ENCODE measurements around the gene COL6A3. TPM values are rescaled to one million over a fixed set of nuclear protein-coding genes. Genes with fewer than 3 reads are reported as not detected.

Gene COL6A3
- total RNA-seq, 1 donor from 2014 or later: 57.1 TPM

DNA sequence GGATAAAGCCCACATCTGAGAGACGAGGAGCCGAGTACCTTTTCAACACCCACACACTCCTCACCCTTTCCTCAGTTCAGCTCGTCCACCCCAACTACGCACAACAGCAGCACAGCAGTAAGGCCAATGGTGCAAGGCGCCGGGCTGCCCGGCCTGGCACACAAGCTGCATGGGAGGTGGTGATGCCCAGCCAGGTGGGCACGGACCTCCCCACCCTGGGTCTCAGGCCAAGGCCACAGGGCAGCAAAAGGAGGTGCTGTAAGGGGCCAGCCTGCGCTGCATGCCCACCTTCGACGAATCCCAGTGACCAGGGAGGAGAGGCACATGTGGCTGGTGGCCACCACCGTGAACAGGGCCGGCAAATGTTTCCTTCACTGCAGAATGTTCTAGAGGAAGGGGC, 36.6 kb upstream of the COL6A3 start:
- intact Hi-C loops (cut with micrococcal nuclease): no loop called here
- Histone ChIP-seq H3K4me1 (peaks cover 60% of the 10 kb centered on the region), H3K4me3 (no peak overlapping the region), H3K27me3 (ENCODE audit: low read depth) (peaks cover 8% of the 10 kb centered on the region), H3K9me3 (replicated peaks) (no peaks in the 10 kb centered on the region), H3K36me3 (no peaks in the 10 kb centered on the region), H3K27ac (replicated peaks) (peak overlapping the region; percentile 90)
- TF ChIP-seq, protein P1, sequence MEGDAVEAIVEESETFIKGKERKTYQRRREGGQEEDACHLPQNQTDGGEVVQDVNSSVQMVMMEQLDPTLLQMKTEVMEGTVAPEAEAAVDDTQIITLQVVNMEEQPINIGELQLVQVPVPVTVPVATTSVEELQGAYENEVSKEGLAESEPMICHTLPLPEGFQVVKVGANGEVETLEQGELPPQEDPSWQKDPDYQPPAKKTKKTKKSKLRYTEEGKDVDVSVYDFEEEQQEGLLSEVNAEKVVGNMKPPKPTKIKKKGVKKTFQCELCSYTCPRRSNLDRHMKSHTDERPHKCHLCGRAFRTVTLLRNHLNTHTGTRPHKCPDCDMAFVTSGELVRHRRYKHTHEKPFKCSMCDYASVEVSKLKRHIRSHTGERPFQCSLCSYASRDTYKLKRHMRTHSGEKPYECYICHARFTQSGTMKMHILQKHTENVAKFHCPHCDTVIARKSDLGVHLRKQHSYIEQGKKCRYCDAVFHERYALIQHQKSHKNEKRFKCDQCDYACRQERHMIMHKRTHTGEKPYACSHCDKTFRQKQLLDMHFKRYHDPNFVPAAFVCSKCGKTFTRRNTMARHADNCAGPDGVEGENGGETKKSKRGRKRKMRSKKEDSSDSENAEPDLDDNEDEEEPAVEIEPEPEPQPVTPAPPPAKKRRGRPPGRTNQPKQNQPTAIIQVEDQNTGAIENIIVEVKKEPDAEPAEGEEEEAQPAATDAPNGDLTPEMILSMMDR (IDR thresholded peaks at IDR 0.05; ENCODE audit: borderline replicate concordance): no peak
- no peak for DNase-seq

DNA sequence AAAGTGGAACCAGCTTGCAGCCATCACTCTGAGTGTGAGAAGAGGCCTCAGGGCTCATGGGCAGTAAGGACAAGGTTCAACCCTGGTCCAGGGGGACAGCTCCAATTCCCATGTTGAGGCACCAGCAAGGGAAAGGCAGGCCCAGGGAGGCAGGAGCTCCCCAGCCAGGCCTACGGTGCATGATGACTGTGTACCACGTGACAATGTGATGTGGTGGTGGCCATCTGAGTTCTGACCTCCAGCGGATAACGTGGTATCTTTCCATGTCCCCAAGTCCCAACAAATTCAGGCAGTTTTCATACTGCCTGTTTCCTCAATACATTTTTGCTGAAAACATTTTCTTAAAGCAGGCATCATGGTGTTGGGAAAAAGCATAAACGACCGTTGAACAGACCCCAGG, 36.1 kb upstream of the COL6A3 start:
- TF ChIP-seq, protein P1 (IDR thresholded peaks at IDR 0.05; ENCODE audit: borderline replicate concordance): no peak
- H3K9me3 ChIP-seq (replicated peaks): no peaks in the 10 kb centered on the region
- peak overlapping the region; percentile 90 for H3K27ac ChIP-seq (replicated peaks)
- H3K27me3 ChIP-seq (ENCODE audit: low read depth): peaks cover 8% of the 10 kb centered on the region
- intact Hi-C loops (cut with micrococcal nuclease): no loop called here
- H3K36me3 ChIP-seq: no peaks in the 10 kb centered on the region
- H3K4me1 ChIP-seq: peaks cover 57% of the 10 kb centered on the region
- no peak overlapping the region for H3K4me3 ChIP-seq
- no peak for DNase-seq

GRCh38 chr2:237449193-237449881, 35.4 kb upstream of the COL6A3 start:
- TF ChIP-seq, protein P1 (IDR thresholded peaks at IDR 0.05; ENCODE audit: borderline replicate concordance): no peak

DNA sequence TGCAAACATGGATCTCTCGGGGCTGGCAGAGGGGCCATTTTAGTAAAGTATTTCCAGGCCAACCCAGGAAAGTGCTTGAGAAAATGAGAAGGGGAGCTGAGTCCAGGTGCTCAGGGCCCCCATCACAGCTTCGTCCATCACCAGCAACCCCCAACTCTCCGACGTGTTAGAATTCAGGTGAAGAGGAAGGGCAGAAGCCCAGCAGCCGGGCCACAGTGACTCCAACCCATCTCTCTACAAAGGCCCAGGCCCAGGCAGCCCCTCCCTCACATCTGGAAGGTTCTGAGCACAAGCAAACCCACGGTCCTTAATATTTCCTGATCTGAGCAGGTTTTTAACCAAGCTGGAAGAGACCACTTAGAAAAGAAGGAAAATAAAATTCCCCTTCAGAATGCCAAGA, 34.7 kb upstream of the COL6A3 start:
- Histone ChIP-seq H3K9me3 (replicated peaks) (no peaks in the 10 kb centered on the region), H3K4me1 (peaks cover 55% of the 10 kb centered on the region), H3K27me3 (ENCODE audit: low read depth) (peaks cover 13% of the 10 kb centered on the region), H3K36me3 (no peaks in the 10 kb centered on the region), H3K27ac (replicated peaks) (peak overlapping the region; percentile 90), H3K4me3 (no peak overlapping the region)
- DNase-seq: no peak
- TF ChIP-seq, protein P1 (IDR thresholded peaks at IDR 0.05; ENCODE audit: borderline replicate concordance): no peak
- intact Hi-C loops (cut with micrococcal nuclease): no loop called here

More at GRCh38 chr2:237449193-237449881, 35.4 kb upstream of the COL6A3 start:
- Histone ChIP-seq H3K4me1 (peaks cover 57% of the 10 kb centered on the region), H3K4me3 (peak overlapping the region; percentile 34), H3K27ac (replicated peaks) (peak overlapping the region; percentile 90), H3K9me3 (replicated peaks) (no peaks in the 10 kb centered on the region), H3K36me3 (no peaks in the 10 kb centered on the region), H3K27me3 (ENCODE audit: low read depth) (peaks cover 11% of the 10 kb centered on the region)
- DNase-seq: peak; percentile 72
- intact Hi-C loops (cut with micrococcal nuclease): no loop called here

- TF ChIP-seq, protein P1 (IDR thresholded peaks at IDR 0.05; ENCODE audit: borderline replicate concordance): no peak
- Histone ChIP-seq H3K9me3 (replicated peaks) (no peaks in the 10 kb centered on the region), H3K4me3 (no peak overlapping the region), H3K36me3 (no peaks in the 10 kb centered on the region), H3K27ac (replicated peaks) (peak overlapping the region; percentile 90), H3K27me3 (ENCODE audit: low read depth) (peaks cover 13% of the 10 kb centered on the region), H3K4me1 (peaks cover 52% of the 10 kb centered on the region)
- DNase-seq: no peak
- intact Hi-C loops (cut with micrococcal nuclease): no loop called here
These were observed 34.2 kb upstream of the COL6A3 start for GRCh38 chr2:237448171-237448570.

Data from left ventricle myocardium inferior (tissue), 1 donor.